HG03108 (cell line): ENCODE measurements around the gene ZKSCAN3.
"Not testable (repeated sequence)": the region's sequence is repeated elsewhere in the genome, so short reads cannot be mapped to it uniquely, and the experiment has no call there.

ENCODE experiments used
- ATAC-seq: cut with Tn5 transposase; IDR thresholded peaks from one replicate; pipeline ENCODE4 v1.9.1; 2021; ENCODE audit warnings: moderate library complexity; ENCODE audit not compliant: unreplicated experiment

Gene ZKSCAN3

DNA sequence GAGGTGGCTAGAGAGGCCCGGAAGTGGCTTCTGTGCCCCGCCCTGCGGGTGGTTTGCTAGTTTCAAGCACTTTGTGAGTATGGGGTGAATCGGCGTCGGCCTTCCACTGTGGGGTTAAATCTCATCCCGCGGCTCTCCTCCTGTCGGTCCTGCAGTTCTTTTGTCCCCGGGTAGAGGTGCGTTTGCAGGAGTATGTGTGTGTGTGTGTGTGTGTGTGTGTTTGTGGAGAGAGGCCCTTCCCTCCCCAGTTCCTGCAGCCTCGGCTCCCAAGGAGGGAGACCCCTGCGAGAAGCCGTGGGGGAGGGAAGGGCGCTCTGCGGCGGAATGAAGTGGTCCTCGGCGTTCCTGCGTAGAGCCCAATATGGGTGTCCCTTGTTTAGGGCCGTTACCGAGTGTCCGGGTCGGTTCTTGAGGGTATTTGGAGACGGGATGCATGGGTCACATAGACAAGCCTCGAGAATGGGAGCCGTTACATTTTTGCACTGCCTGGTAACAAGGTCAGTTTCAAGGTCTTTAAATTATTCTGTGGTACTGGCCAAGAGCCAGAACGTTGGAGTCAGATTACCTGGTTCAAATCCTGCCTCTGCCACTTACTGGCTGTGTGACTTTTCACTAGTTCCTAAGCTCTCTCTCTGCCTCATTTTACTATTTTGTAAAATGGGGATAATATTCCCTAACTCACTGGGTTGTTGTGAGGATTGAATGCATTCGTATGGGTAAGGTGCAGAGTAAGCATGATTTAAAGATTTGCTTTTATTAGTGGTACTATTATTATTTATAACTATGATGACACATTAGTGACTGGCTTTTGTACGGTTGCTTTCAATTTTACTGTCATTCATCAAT is at the start of gene ZKSCAN3:
Gene ZKSCAN3 (plus strand): TSS at position 56 of the 846 bp plus-strand sequence. CDS start 9,640 bp downstream, outside the sequence.
- peak; percentile 94 for ATAC-seq

DNA sequence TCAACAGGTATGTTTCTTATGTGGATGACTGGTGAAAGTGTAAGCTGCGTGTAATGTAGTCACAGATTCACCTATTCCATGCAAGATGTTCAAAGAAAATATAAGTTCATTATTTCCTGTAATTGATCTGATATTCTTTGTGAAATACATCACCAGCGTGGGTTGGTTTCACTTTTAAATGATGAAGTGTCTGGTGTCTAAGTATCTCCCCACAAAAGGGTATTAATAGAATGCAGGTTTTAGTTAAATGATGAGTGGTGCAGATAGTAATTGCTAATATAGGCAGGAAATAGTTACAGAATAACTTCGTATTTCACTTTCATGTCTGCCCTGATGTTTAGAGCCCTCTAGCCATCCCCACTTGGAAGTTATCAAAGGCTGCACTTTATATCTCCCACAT is 46.2 kb upstream of the ZKSCAN3 start:
- peak; percentile 86 for ATAC-seq

DNA sequence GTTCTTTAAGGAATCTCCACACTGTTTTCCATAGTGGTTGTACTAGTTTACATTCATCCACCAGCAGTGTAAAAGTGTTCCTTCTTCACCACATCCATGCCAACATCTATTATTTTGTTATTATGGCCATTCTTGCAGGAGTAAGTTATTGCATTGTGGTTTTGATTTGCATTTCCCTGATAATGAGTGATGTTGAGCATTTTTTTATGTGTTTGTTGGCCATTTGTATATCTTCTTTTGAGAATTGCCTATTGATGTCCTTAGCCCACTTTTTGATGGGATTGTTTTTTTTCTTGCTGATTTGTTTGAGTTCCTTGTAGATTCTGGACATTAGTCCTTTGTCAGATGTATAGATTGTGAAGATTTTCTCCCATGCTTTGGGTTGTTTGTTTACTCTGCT is 43.4 kb upstream of the ZKSCAN3 start:
- not testable (repeated sequence) for ATAC-seq

DNA sequence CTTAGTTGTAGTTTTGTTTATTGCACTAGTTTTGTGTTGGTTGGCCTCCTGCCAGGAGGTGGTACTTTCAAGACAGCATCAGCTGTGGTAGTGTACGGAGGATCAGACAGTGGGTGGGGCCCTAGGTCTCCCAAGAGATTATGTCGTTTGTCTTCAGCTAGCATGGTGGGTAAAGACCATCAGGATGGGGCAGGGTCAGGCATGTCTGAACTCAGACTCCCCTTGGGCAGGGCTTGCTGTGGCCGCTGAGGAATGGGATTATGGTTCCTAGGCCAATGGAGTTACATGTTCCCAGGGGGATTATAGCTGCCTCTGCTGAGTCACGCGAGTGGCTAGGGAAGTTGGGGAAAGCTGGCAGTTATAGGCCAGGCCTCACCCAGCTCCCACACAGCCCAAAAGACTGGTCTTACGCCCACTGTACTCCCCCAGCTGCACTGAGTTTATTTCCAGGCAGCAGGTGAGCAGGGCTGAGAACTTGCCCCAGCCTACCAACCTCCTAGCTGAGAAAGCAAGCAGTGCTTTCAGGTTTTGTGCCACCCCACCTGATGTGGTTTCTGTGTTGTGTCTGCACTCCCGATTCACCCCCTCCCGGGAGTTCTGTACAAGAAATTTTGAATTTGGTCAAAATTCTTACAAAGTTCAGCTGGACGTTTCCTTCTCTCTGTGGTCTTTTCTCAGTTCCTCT is 38.5 kb upstream of the ZKSCAN3 start:
- ATAC-seq, result no peak

DNA sequence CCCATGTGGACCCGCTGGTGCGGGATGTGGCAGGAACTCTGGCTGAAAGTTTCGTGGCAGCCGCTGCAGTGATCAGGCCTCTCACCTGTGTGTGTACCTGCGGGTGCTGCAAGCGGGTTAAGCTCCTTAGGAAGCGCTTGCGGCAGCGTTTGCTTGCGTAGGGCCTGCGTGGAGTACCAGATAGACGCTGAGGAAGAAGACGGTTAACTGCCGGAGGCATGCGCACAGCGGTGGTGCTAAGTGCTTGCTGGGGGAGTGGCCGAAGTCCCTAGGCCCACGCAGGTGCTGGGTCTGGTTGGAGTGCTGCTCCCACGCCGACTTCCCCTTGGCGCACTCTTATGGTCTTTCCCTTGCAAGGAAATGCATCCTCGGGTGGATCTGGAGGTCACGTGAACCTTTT is 36.8 kb upstream of the ZKSCAN3 start:
- ATAC-seq, result no peak

DNA sequence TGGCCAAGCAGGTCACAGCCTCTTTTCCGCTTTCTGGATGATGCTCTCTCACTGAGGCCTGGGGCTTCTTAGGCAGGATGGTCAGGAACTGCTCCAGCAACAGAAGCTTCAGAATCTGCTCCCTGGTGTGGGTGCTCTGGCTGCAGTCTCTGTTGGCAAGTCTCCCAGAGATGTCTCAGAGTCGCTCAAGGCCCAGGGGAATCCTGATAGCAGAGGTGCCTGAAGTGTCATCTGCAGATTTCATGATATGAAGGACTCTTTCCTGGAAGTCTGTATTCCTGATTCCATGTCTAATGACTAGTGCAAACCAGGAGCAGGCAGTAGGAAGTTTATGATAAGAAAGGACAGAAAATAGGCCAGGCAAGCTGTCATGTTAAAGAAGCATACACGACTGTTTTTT is 34.1 kb upstream of the ZKSCAN3 start:
- ATAC-seq, result no peak

DNA sequence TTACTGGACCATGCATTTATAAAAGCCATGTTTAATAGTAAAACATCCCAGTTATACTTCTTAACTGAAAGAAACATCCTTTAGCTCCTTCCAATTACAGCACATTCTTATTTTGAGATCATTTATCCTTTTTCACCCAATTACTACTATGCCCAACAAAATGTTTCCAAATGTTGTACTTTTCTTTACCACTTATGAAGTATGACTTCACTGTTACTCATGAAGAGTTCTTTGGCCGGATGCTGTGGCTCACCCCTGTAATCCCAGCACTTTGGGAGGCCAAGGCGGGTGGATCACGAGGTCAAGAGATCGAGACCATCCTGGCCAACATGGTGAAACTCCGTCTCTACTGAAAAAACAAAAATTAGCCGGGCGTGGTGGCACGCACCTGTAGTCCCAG is 31.9 kb upstream of the ZKSCAN3 start:
- not testable (repeated sequence) for ATAC-seq

DNA sequence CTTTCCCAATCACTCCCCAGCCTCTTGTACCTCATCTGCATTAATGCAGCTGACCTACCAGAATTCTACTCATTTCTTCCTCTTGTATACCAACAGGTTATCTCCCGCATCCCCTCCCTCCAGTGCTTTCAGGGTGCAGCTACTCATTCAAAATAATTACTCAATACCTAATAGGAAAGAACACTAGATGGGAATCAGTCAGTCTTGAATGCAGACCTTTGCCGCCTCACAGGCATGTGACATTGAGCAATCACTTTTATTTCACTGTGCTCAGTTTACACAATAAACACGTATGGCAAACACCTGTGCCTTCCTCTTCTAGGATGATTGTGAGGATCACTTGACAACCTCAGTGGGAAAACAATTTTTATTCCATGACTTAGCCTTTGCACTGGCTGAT is 27.1 kb upstream of the ZKSCAN3 start:
- no peak for ATAC-seq

DNA sequence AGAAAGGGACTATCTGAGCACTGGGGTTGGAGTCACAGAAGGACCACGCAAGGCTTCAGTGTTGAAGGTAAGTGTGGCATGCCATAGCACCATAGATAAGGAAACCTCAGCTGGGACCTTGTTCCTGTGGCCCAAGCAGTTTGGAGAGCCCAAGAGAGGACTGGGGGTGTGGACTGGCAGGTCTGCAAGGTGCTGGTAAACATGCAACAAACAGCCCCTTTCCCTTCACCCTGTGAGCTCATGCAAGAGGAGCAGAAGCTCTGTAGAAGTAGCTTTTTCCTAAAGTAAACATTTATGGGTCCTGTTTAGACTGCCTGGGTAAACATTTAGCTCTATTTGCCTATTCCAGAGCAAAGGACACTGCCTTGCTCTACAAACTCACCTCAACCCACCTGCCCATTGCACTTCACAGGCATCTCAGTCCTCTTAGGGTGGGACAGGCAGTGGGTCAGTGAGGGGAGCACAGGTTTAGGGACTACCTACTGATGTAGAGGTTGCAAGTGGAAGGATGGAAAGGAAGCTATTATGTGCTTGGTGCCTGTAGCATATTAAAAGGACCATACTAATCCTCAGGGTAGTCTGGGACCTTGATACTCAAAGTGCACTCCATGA is 25.8 kb upstream of the ZKSCAN3 start:
- no peak for ATAC-seq

DNA sequence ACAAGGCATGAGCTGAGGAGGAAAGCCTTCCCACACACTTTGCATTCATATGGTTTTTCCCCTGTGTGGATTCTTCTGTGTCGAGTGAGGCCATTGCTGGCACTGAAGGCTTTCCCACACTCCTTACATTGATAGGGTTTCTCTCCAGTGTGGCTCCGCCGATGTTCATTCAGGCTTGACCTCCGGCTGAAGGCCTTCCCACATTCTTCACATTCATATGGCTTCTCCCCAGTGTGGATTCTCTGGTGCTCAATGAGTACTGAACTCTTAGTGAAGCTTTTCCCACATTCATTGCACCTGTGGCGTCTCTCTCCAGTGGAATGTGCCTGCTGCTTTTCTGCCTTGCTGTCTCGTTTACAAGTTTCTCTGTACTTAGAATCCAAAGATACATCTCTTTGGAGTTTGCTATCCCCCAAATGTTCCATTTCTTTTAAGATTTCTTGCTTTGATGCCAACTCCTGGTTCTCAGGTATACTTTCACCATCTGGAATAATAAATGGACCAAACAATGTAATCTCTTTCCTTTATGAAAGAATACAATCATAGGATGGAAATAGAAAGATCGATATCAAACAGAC is 23.3 kb upstream of the ZKSCAN3 start:
- no peak for ATAC-seq

DNA sequence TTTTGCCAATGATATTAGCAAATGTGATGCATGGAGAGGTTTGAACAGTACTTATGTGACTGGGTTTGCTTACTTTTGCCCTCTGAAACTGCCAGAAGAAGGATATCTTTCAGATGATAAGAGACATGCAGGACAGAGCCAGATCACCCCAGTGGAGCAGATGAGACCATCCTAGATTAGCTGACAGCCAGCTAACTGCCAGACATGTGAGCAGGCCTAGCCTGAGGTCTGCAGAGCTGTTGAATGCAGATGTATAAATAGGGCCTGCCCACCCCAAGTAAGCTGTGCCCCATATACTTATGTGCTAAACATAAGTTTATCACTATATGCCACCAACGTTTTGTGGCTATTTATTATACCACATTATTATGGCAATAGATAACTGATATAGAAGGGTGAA is 19.7 kb upstream of the ZKSCAN3 start:
- ATAC-seq, result no peak

DNA sequence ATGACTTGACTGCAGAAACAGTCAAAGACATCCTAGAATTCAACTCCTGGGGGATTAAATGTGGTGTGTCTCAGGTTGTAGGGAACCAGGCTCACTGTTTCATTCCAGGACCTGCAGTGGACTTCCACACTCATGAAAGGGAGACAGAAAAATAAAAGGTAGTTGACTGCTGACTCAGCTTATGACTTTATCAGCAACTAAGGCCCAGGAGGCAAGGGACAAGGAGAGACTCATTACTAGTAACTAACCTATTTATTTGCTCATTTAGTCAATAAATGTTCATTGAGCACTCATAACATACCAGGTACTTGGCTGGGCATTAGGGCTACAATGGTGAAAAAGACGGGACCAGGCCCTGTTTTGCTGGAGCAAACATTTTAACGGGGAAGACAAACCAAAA is 16.7 kb upstream of the ZKSCAN3 start:
- no peak for ATAC-seq

DNA sequence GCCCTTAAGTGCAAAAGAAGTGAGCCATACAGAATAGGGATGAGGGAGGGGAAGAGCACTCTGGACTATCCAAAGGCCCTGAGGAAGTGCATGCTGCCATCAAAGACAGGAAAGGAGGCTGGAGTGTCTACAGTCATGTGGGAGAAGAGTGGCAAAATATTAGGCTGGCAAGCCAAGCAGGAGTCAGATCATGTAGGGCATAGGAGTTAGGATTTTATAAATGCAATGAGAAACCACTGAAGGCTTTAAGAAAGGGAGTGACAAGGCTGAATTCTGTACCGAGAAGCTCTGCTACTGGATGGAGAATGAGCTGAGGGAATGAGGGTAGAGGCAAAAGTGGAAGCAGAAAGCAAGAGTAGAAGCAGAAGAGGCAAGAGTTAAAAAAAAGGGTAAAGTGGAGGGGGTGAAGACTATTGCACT is 16.1 kb upstream of the ZKSCAN3 start:
- no peak for ATAC-seq

DNA sequence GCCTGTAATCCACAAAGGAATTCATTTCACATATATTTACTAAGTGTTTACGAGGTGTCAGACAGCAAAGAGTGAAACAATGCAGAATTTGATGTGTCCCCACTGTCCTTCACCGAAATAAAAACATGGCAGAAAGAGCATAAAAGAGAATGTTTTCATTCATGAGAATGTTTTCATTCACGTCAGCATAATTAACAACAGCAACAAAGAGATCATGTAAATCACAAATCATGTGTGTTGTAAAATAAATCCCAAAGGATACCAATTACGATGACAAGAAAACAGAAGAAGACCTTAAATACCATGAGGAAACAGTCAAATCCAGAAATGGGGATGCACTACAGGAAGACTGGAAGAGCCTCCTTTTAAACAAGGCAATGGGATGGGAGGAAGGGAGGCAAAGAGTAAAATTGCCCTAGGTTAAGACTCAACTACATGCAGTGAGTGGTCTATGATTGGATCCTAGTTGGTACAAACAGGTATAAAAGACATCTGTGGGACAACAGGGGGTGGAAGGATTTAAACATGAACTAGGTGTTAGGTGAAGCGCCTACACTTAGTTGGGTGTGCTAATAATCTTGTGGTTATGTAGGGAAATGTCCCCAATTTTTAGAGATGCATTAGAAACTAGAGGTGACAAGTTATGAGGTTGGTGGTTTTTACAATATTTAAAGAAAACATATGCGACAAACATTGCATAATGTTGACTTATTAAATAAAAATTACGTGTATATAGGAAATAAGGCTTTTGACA is 15.3 kb upstream of the ZKSCAN3 start:
- no peak for ATAC-seq

DNA sequence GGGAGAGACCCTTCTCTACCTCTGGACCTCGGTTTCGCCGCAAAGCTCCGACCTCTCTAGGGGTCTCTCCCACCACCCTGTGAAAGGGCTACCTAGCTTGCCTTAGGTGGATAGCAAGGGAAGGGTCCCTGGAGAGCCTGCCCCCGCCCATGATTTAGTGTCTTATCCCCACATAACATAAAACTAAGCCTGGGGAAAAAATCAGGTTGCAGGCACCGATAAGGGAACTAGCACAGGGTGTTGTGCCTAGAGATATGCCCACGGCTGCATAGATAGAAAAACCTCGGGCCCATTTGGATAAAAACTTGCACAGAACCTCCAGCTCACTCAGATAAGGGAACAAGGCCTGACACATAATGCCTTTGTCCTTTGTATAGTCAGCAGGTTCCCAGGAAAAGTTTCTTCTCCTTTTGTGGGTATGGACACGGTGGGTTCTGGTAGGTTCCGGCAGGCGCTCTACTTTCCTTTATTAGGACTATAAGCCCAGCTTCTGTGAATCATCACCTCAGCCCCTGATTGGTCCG is 14.6 kb upstream of the ZKSCAN3 start:
- ATAC-seq, result no peak

DNA sequence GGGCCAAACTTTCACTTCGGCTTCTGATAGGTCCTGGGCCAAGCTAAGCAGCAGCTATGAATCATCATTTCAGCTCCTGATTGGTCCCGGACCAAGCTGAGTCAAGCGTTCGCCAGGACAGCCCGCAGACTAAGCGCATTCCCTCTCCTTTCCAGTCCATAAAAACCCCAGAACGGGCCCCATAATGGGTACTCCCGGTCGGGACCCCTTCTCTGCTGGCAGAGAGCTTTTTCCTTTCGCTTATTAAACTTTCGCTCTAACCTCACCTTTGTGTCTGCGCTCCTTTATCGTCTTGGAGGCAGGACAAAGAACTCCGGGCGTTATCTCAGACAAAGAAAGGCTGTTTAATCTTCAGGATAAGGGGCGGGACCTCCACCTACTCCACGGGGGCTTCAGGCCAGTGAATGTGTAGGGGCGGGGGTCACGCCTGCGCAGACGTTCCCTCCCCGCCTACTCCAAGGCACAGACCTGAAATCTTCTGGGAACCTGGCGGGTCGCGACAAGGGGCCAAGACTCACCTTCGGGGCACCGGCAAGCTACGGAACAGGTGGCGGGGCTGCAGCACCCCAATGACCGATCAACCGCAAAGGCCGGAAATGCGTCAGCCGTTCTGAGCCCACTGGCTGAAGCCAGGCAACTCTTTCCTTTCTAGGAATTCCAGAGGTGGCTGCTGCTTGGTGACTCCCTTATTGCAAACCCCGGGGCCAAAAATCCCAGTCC is 14.0 kb upstream of the ZKSCAN3 start, which contains the start of gene ZSCAN31:
Gene ZSCAN31 (minus strand): TSS at position 585 of the 720 bp plus-strand sequence. CDS start 6,465 bp downstream, outside the sequence.
- ATAC-seq, result peak; percentile 65

DNA sequence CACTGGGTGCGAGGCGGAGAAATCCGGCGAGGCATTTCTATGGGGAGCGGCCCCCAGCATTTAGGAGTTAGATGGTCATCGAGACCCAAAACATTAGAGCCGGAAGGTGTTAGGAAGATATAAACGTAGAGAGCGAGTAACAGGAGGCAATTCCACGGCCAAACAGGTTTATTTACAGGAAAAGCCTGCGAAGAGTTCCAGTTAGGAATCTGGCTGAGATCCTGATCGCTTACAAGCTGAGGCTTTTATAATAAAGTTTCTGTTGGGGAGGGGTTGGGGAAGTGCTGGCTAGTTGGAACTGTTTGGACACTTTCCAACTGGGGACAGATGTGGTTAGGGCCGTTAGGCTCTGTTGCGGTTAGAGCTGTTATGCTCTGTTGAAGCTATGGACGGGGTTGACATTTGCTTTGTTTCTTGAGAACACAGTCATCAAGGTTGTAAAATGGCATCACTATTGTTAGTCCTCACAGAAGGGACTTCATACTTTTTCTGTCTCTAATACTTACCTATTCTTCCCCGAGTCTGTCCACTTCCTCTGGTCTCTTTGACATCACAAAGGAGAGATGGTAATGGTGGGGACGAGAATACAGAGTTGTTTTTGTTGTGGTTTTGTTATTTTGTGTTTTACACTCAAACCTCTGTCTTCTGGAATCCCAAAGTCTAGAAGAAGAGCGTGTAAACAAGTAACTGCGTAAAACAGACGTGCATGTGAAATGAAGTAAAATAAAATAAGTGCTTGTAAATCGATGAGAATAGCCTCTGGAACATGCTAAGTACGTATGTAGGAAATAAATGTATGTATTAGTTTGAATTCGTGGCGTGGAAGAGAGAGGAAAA is 13.2 kb upstream of the ZKSCAN3 start:
- no peak for ATAC-seq

DNA sequence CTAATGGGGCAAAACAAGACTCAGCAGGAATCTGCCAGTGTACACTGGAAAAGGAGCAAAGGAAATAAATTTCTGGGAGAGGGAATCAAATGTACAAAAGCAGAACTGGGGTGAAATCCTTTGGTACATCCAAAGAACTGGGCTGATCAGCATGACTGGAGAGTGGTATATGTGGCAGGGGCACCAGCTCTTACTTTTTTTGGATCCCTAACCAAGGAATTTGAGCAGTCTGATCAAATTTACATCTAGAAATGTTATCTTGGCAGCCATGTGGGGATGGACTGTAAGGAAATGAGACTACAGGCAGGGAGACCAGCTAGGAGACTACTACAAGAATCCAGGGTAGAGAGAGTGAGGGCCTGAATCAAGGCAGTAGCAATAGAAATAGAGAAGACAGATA is 12.6 kb upstream of the ZKSCAN3 start:
- no peak for ATAC-seq
